H1 (cell line): ENCODE data around the gene TCERG1L. TPM values are rescaled to one million over a fixed set of nuclear protein-coding genes. Genes with fewer than 3 reads are reported as not detected.

Experiments used
- CTCF ChIA-PET: fragments of 300-600 bp; sonication (Branson Sonifier 250); formaldehyde crosslinking; loops from one replicate; lab custom pipeline; 2021; ENCODE audit not compliant: partially characterized antibody; lab: Charles Lee
- POLR2A ChIA-PET: fragments of 300-600 bp; sonication (Branson Sonifier 250); formaldehyde crosslinking; loops from one replicate; lab custom pipeline; 2021; ENCODE audit warnings: inconsistent platforms; ENCODE audit not compliant: partially characterized antibody; lab: Charles Lee
- DNase-seq, 2 experiments: peaks; one replicate each; pipeline versions ENCODE4 v3.0.0 to v3.0.0-alpha.2; 2010 to 2022; ENCODE audit warnings: low spot score in 2 of 2, low read depth in 1 of 2, mixed read lengths in 1 of 2
- FAIRE-seq: peaks from 2 replicates; lab custom pipeline; 2011; peaks lifted over from hg19 to GRCh38; lab: Jason Lieb, UNC
- H2AFZ ChIP-seq: 2 replicates; pipeline ENCODE4 v1.8.1; 2012; ENCODE audit warnings: low read length, inconsistent platforms
- H2AK5ac ChIP-seq: 2 replicates; pipeline ENCODE4 v1.6.1; 2013; ENCODE audit warnings: low read depth, low read length
- H2BK120ac ChIP-seq: replicated peaks from 2 replicates; pipeline ENCODE3; 2013; ENCODE audit warnings: low read depth, low read length, inconsistent platforms
- H2BK12ac ChIP-seq: 2 replicates; pipeline ENCODE4 v1.6.1; 2013; ENCODE audit warnings: low read depth, low read length
- H2BK15ac ChIP-seq: 2 replicates; pipeline ENCODE4 v1.6.1; 2013; ENCODE audit warnings: low read length
- H2BK20ac ChIP-seq: 2 replicates; pipeline ENCODE4 v1.6.1; 2013; ENCODE audit warnings: low read length
- H2BK5ac ChIP-seq: 2 replicates; pipeline ENCODE4 v1.6.1; 2013; ENCODE audit warnings: low read depth, low read length
- H3K14ac ChIP-seq: 2 replicates; pipeline ENCODE4 v1.6.1; 2013; ENCODE audit warnings: inconsistent platforms; ENCODE audit not compliant: insufficient read length
- H3K18ac ChIP-seq: 2 replicates; pipeline ENCODE4 v1.6.1; 2013; ENCODE audit warnings: low read length; ENCODE audit errors: extremely low read depth
- H3K23ac ChIP-seq: 2 replicates; pipeline ENCODE4 v1.6.1; 2013; ENCODE audit warnings: inconsistent platforms; ENCODE audit not compliant: insufficient read length
- H3K23me2 ChIP-seq: 2 replicates; pipeline ENCODE4 v1.6.1; 2013; ENCODE audit warnings: low read depth, low read length
- H3K27ac ChIP-seq: 2 replicates; pipeline ENCODE4 v1.6.1; 2011; ENCODE audit warnings: low read depth, low read length, inconsistent platforms
- H3K27me3 ChIP-seq, 4 experiments: replicated peaks in 1 of 4; 1 replicate in 1 of 4; 2 replicates in 3 of 4; pipeline versions ENCODE4 v1.6.1 to v1.8.1; 2011 to 2013; ENCODE audit warnings: low read length in 3 of 4, mild to moderate bottlenecking in 3 of 4, inconsistent platforms in 2 of 4, mixed read lengths in 2 of 4, moderate library complexity in 1 of 4; ENCODE audit not compliant: control insufficient read depth in 3 of 4, insufficient read depth in 3 of 4; ENCODE audit errors: extremely low read depth in 1 of 4
- H3K36me3 ChIP-seq, 4 experiments: 2 replicates each; pipeline versions ENCODE4 v1.6.1 to v1.8.1; 2011 to 2013; ENCODE audit warnings: mild to moderate bottlenecking in 4 of 4, low read length in 3 of 4, moderate library complexity in 2 of 4, control low read depth in 1 of 4, inconsistent platforms in 1 of 4; ENCODE audit not compliant: insufficient read depth in 4 of 4, control insufficient read depth in 2 of 4
- H3K4ac ChIP-seq: replicated peaks from 2 replicates; pipeline ENCODE3; 2013; ENCODE audit warnings: low read length, low read depth, mixed read lengths, inconsistent platforms; ENCODE audit not compliant: insufficient read length
- H3K4me1 ChIP-seq, 4 experiments: replicated peaks in 1 of 4; 1 replicate in 1 of 4; 2 replicates in 3 of 4; pipeline versions ENCODE4 v1.6.1 to v1.8.1; 2011 to 2013; ENCODE audit warnings: low read length in 3 of 4, inconsistent platforms in 2 of 4, mixed read lengths in 1 of 4; ENCODE audit not compliant: insufficient read depth in 4 of 4, control insufficient read depth in 3 of 4
- H3K4me2 ChIP-seq, 2 experiments: 2 replicates each; pipeline versions ENCODE4 v1.6.1 to v1.8.1; 2011 to 2013; ENCODE audit warnings: low read depth in 2 of 2, low read length in 2 of 2, control low read depth in 1 of 2, inconsistent platforms in 1 of 2, mild to moderate bottlenecking in 1 of 2; ENCODE audit not compliant: insufficient read depth in 1 of 2
- H3K4me3 ChIP-seq, 4 experiments: fragments of 200-600, 300-600 bp in 1 of 4; sonication (generic), shearing (Covaris generic), sonication (Bioruptor Twin) in 1 of 4; 2 replicates each; pipeline versions ENCODE4 v1.5.1 to v1.8.1; 2011 to 2016; ENCODE audit warnings: low read length in 4 of 4, low read depth in 3 of 4, control low read depth in 2 of 4, inconsistent platforms in 2 of 4, mild to moderate bottlenecking in 2 of 4, mixed read lengths in 1 of 4, moderate library complexity in 1 of 4; ENCODE audit not compliant: insufficient read depth in 2 of 4; ENCODE audit errors: extremely low read depth in 1 of 4
- H3K56ac ChIP-seq: replicated peaks from 2 replicates; pipeline ENCODE3; 2013; ENCODE audit warnings: low read depth, mild to moderate bottlenecking, mixed read lengths, low read length, inconsistent platforms; ENCODE audit not compliant: insufficient read length
- H3K79me1 ChIP-seq: 2 replicates; pipeline ENCODE4 v1.6.1; 2013; ENCODE audit warnings: low read depth, low read length, control low read depth
- H3K79me2 ChIP-seq, 2 experiments: 2 replicates each; pipeline versions ENCODE4 v1.6.1 to v1.8.1; 2012 to 2013; ENCODE audit warnings: low read length in 2 of 2, mild to moderate bottlenecking in 2 of 2, inconsistent platforms in 1 of 2; ENCODE audit not compliant: insufficient read depth in 2 of 2, control insufficient read depth in 1 of 2
- H3K9ac ChIP-seq, 4 experiments: replicated peaks in 1 of 4; 1 replicate in 1 of 4; 2 replicates in 3 of 4; pipeline versions ENCODE4 v1.6.1 to v1.8.1; 2011 to 2013; ENCODE audit warnings: low read depth in 3 of 4, low read length in 3 of 4, control low read depth in 2 of 4, mild to moderate bottlenecking in 2 of 4, moderate library complexity in 2 of 4, inconsistent platforms in 1 of 4; ENCODE audit errors: extremely low read depth in 1 of 4
- H3K9me3 ChIP-seq, 2 experiments: 2 replicates each; pipeline versions ENCODE4 v1.6.1 to v1.8.1; 2012 to 2013; ENCODE audit warnings: mild to moderate bottlenecking in 2 of 2, moderate library complexity in 2 of 2, control low read depth in 1 of 2, inconsistent platforms in 1 of 2, low read depth in 1 of 2, low read length in 1 of 2, mixed read lengths in 1 of 2; ENCODE audit not compliant: insufficient read depth in 2 of 2
- H4K20me1 ChIP-seq, 2 experiments: replicated peaks in 1 of 2; 2 replicates each; pipeline versions ENCODE3 to v1.8.1; 2011 to 2013; ENCODE audit warnings: inconsistent platforms in 2 of 2, low read length in 2 of 2, mild to moderate bottlenecking in 1 of 2; ENCODE audit not compliant: insufficient read depth in 2 of 2, control insufficient read depth in 1 of 2
- H4K5ac ChIP-seq: 2 replicates; pipeline ENCODE4 v1.6.1; 2013; ENCODE audit warnings: low read length, low read depth, mixed read lengths, inconsistent platforms; ENCODE audit not compliant: insufficient read length
- H4K8ac ChIP-seq: 2 replicates; pipeline ENCODE4 v1.8.0; 2013; ENCODE audit warnings: mild to moderate bottlenecking, moderate library complexity, low read length, inconsistent platforms; ENCODE audit not compliant: insufficient read depth; ENCODE audit errors: extremely low read depth
- H4K91ac ChIP-seq: replicated peaks from 2 replicates; pipeline ENCODE3; 2013; ENCODE audit warnings: low read length, mixed read lengths, inconsistent platforms; ENCODE audit not compliant: insufficient read length
- CHD2 ChIP-seq: IDR thresholded peaks from 2 replicates; pipeline ENCODE4 v1.6.1; 2012; ENCODE audit warnings: low read length, improper control_type of control experiment
- RAD21 ChIP-seq, 2 experiments: IDR thresholded peaks in 1 of 2; conservative IDR thresholded peaks in 1 of 2; 2 replicates each; pipeline ENCODE4 v1.6.1; 2011; ENCODE audit warnings: low read depth in 2 of 2, low read length in 2 of 2, improper control_type of control experiment in 1 of 2, inconsistent platforms in 1 of 2, mild to moderate bottlenecking in 1 of 2, moderate library complexity in 1 of 2
- WGBS, 2 experiments: shearing (Covaris generic) in 1 of 2; methylation state at CpG; one replicate each; pipeline versions ENCODE4 v1.1.6 to v1.1.7; 2013 to 2015; ENCODE audit warnings: low lambda C conversion rate in 2 of 2, mixed read lengths in 2 of 2, inconsistent platforms in 1 of 2, low coverage in 1 of 2, missing lambda C conversion rate in 1 of 2; ENCODE audit not compliant: insufficient replicate concordance in 2 of 2, insufficient coverage in 1 of 2, insufficient read length in 1 of 2; ENCODE audit errors: extremely low coverage in 1 of 2, missing lambda C conversion rate in 1 of 2; 5-methylcytosine and 5-hydroxymethylcytosine counted together
- polyA plus RNA-seq, 7 experiments: library from polyadenylated mRNA; depleted of rRNA in 3 of 7; stranded (reverse) in 5 of 7; unstranded in 2 of 7; fragments of >200 nt in 5 of 7; fragments of 200-250 nt in 2 of 7; gene quantifications; 1 replicate in 5 of 7; 2 replicates in 1 of 7; 4 replicates in 1 of 7; pipeline versions ENCODE4 v1.2.1 to v1.2.3, GENCODE V29; 2011 to 2013; ENCODE audit warnings: missing spikeins in 2 of 7, mixed read lengths in 2 of 7
- total RNA-seq: library from RNA; stranded (reverse); fragmentation: NEBNext Ultra II Directional; extraction: Animal tissue kit (Norgen Biotek cat#: 25700); gene quantifications from 2 replicates; pipeline ENCODE4 v1.2.1, GENCODE V29; 2021

The TCERG1L gene
- total and polyA plus RNA-seq, 2 of the 8 experiments (the other 6 are each of a cell fraction or from before 2014, with no cell fraction given): 3.9 to 6.9 TPM

DNA sequence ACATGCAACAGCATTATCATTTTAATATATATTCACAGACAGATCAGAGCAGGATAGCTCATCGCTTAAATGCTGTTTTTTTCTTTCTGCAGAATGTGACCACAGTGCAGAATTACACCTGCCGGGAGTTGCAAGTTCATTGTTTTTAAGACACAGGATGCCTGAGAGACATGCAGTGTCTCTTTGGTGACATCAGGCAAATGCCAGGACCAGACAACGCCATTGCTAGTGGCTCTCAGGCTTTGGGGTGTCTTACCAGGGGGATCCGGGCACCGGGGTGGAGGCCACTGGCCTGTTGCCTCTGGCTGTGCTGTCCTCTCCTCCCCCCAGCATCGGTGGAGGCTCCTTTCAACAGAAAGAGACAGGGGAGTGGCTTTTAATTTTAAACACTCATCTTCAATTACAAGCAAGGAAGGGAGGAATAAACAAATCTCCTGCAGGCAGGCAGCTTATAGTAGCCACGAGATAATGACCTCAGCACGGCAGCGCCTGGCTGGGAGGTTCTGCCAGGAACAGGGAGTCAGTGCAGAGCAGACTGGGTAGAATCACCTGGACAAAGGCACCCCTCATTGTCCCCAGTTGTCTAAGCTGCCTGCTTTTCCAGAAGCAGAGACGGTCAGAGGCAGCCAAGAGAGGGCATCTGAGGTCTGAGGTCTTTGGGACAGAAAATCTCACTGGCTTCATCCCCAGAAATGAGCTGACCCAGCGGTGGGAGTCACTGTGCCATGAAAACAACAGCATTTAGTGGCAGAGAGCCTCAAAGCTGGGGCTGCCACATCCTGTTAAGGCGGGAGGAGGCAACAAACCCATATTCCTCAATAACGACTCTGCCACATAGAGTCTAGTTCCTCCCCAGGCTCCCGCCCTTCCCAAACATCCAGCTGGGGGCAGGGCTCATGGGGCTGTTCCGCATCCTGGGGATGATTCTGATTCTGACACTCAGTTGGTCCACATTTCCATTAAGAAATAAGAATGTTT lies 148.4 kb downstream of the TCERG1L start:
- ChIA-PET POLR2A (no interaction called here), CTCF (interaction anchor here (0.8 to 1.3 kb wide), 4 partner anchors 19 to 79 kb away, joined by 3 to 6 read pairs (median 3); no protein-coding TSS in a partner anchor)
- FAIRE-seq: no peak
- Histone ChIP-seq H2BK15ac (no peak overlapping the region), H3K36me3 (no peaks in the 10 kb centered on the region), H3K9ac (no peak overlapping the region), H3K79me2 (no peaks in the 10 kb centered on the region), H2AK5ac (no peak overlapping the region), H3K23ac (no peak overlapping the region), H3K27ac (no peak overlapping the region), H3K79me1 (no peaks in the 10 kb centered on the region), H2BK20ac (no peak overlapping the region), H3K23me2 (no peaks in the 10 kb centered on the region), H3K4me2 (no peak overlapping the region), H4K8ac (no peak overlapping the region), H3K18ac (no peak overlapping the region; the same call in 1 of the 2 replicates), H3K4me3 (no peak overlapping the region), H2BK5ac (no peak overlapping the region), H3K4me1 (no peaks in the 10 kb centered on the region; a peak in 2 of 7 replicates), H4K91ac (no peak overlapping the region), H3K14ac (no peak overlapping the region), H4K5ac (no peak overlapping the region), H2BK12ac (no peak overlapping the region), H3K27me3 (no peaks in the 10 kb centered on the region), H2AFZ (no peak overlapping the region), H2BK120ac (no peak overlapping the region), H3K56ac (no peak overlapping the region), H3K9me3 (no peaks in the 10 kb centered on the region), H4K20me1 (no peaks in the 10 kb centered on the region), H3K4ac (no peak overlapping the region)
- 85% methylated on average over 15 of the region's 15 CpGs; no CpG with 5 or more reads in 1 of the 2 experiments for WGBS, 2 experiments
- DNase-seq: no peak
- TF ChIP-seq RAD21 (IDR thresholded peaks at IDR 0.05 in 1 of 2, conservative IDR thresholded peaks at IDR 0.05 in 1 of 2; ENCODE audit: low read depth in 2 of 2, low read length in 2 of 2): 0 out of 4 replicates have a peak, but pooled peaks of 1 of the 2 experiments have one; percentile 1
- TF ChIP-seq CHD2: no peak
